Measurements from ENCODE around the gene ADM2.
"Not testable (repeated sequence)": the region's sequence is repeated elsewhere in the genome, so short reads cannot be mapped to it uniquely, and the experiment has no call there.

ADM2 gene

DNA sequence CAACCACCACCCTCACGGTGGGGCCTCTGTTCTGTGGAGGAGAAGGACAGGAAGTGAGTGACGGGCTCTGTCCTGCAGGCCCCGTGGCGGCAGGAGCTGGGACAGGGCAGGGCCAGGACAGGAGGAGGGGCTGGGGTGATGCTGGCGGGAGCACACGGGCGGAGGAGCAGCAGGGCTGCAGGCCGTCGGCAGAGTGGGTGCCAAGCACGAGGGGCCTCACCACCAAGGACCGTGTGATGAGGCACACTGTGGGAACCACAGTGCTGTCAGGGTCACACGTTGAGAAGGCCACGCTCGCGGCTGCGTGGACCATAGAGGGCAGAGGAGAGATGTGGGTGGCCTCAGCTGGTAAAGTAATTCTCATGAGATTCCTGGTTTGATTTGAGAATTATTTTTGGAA, 35.5 kb downstream of the ADM2 start:
- Histone ChIP-seq H3K27ac (ENCODE audit: low read length) (no peak overlapping the region), H3K79me2 (ENCODE audit: low read length) (peaks cover 34% of the 10 kb centered on the region), H3K4me2 (ENCODE audit: low read length) (no peak overlapping the region), H3K27me3 (ENCODE audit: low read depth, low read length) (no peaks in the 10 kb centered on the region), H3K9ac (ENCODE audit: low read length) (no peak overlapping the region), H3K9me3 (ENCODE audit: insufficient read depth, low read length) (no peaks in the 10 kb centered on the region), H2AFZ (ENCODE audit: low read depth, low read length) (no peak overlapping the region), H4K20me1 (ENCODE audit: insufficient read depth, low read length) (no peaks in the 10 kb centered on the region; the same call in 1 of the 2 replicates), H3K4me1 (ENCODE audit: low read length) (no peaks in the 10 kb centered on the region), H3K4me3 (ENCODE audit: low read length) (no peak overlapping the region), H3K36me3 (replicated peaks; ENCODE audit: low read depth, low read length) (no peaks in the 10 kb centered on the region)
- TF ChIP-seq, protein P1, sequence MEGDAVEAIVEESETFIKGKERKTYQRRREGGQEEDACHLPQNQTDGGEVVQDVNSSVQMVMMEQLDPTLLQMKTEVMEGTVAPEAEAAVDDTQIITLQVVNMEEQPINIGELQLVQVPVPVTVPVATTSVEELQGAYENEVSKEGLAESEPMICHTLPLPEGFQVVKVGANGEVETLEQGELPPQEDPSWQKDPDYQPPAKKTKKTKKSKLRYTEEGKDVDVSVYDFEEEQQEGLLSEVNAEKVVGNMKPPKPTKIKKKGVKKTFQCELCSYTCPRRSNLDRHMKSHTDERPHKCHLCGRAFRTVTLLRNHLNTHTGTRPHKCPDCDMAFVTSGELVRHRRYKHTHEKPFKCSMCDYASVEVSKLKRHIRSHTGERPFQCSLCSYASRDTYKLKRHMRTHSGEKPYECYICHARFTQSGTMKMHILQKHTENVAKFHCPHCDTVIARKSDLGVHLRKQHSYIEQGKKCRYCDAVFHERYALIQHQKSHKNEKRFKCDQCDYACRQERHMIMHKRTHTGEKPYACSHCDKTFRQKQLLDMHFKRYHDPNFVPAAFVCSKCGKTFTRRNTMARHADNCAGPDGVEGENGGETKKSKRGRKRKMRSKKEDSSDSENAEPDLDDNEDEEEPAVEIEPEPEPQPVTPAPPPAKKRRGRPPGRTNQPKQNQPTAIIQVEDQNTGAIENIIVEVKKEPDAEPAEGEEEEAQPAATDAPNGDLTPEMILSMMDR (IDR thresholded peaks at IDR 0.05; ENCODE audit: low read depth, low read length): no peak
- TF ChIP-seq EZH2phosphoT487 (IDR thresholded peaks at IDR 0.05; ENCODE audit: low read depth): no peak

DNA sequence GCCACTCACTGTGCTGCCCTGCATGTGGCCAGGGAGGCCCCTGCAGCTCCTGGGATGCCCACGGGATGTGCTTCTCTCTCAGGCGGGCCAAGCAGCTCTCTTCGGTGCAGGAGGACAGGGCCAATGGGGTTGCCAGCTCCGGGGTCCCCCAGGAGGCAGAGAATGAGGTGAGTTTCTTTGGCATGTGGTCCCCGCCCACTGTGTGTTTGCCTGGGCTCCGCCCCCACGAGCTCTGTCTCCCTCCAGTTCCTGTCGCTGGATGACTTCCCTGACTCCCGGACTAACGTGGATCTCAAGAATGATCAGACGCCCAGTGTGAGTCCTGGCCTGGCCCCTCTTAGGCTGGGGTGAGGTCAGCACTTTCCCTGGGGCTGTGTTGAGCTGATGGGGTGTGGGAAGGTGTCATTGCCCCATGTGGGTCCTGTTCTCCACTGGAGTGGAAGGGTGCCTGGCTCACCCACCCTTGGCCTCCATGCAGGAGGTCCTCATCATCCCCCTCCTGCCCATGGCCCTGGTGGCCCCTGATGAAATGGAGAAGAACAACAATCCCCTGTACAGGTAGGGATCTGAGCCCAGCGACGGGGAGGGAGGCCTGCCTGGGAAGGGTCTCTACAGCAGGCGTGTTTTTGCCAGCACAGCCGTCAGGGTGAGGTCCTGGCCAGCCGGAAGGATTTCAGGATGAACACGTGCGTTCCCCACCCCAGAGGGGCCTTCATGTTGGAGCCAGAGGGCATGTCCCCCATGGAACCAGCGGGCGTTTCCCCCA, 36.3 kb downstream of the ADM2 start:
- no peaks in the 10 kb centered on the region for H3K27me3 ChIP-seq (ENCODE audit: low read depth, low read length)
- no peak overlapping the region for H3K27ac ChIP-seq (ENCODE audit: low read length)
- peaks cover 28% of the 10 kb centered on the region for H3K79me2 ChIP-seq (ENCODE audit: low read length)
- H3K4me3 ChIP-seq (ENCODE audit: low read length): no peak overlapping the region
- H3K9ac ChIP-seq (ENCODE audit: low read length): no peak overlapping the region
- H4K20me1 ChIP-seq (ENCODE audit: insufficient read depth, low read length): no peaks in the 10 kb centered on the region; the same call in 1 of the 2 replicates
- no peak overlapping the region for H2AFZ ChIP-seq (ENCODE audit: low read depth, low read length)
- no peak overlapping the region for H3K4me2 ChIP-seq (ENCODE audit: low read length)
- TF ChIP-seq, protein P1 (IDR thresholded peaks at IDR 0.05; ENCODE audit: low read depth, low read length): no peak
- TF ChIP-seq EZH2phosphoT487 (IDR thresholded peaks at IDR 0.05; ENCODE audit: low read depth): no peak
- H3K9me3 ChIP-seq (ENCODE audit: insufficient read depth, low read length): no peaks in the 10 kb centered on the region
- H3K4me1 ChIP-seq (ENCODE audit: low read length): no peaks in the 10 kb centered on the region
- H3K36me3 ChIP-seq (replicated peaks; ENCODE audit: low read depth, low read length): no peaks in the 10 kb centered on the region

DNA sequence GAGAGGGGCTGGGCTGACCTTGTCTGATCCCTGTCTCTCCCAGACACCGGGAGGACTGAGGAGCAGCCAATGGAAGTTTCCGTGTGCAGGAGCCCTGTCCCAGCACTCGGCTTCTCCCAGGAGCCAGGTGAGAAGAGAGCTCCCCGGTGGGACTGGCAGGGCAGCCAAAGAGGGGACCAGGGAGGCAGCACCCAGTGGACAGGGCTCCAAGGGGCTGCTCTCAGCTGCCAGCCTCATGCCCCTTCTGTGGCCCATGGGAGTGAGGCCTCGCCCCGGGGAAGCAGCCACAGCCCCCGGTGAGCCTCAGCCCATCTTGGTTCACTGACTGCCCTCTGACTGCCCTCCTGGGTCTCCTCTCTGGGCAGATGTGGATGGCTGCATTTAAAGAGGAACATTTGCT, 37.3 kb downstream of the ADM2 start:
- TF ChIP-seq, protein P1 (IDR thresholded peaks at IDR 0.05; ENCODE audit: low read depth, low read length): no peak
- Histone ChIP-seq H3K4me3 (ENCODE audit: low read length) (no peak overlapping the region), H3K79me2 (ENCODE audit: low read length) (peaks cover 20% of the 10 kb centered on the region), H3K36me3 (replicated peaks; ENCODE audit: low read depth, low read length) (no peaks in the 10 kb centered on the region), H3K27me3 (ENCODE audit: low read depth, low read length) (no peaks in the 10 kb centered on the region), H2AFZ (ENCODE audit: low read depth, low read length) (no peak overlapping the region), H3K9ac (ENCODE audit: low read length) (no peak overlapping the region), H3K4me1 (ENCODE audit: low read length) (no peaks in the 10 kb centered on the region), H3K4me2 (ENCODE audit: low read length) (no peak overlapping the region), H4K20me1 (ENCODE audit: insufficient read depth, low read length) (no peaks in the 10 kb centered on the region; the same call in 1 of the 2 replicates), H3K9me3 (ENCODE audit: insufficient read depth, low read length) (no peaks in the 10 kb centered on the region), H3K27ac (ENCODE audit: low read length) (no peak overlapping the region)

DNA sequence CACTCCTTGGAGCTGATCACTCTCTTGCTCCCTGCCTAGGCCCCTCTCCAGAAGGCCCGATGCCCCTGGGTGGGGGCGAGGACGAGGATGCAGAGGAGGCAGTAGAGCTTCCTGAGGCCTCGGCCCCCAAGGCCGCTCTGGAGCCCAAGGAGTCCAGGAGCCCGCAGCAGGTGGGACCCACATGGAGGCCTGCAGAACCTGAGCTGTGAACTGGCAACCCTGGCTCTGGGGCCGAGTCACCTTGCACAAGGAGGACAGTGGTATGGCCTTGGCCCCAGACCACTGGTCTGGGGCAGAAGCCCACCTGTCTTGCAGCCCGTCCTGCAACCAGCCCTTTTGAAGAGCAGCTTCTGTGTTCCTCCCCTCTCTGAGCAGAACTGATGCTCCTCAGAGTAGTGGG, 37.8 kb downstream of the ADM2 start:
- H3K9ac ChIP-seq (ENCODE audit: low read length): no peak overlapping the region

DNA sequence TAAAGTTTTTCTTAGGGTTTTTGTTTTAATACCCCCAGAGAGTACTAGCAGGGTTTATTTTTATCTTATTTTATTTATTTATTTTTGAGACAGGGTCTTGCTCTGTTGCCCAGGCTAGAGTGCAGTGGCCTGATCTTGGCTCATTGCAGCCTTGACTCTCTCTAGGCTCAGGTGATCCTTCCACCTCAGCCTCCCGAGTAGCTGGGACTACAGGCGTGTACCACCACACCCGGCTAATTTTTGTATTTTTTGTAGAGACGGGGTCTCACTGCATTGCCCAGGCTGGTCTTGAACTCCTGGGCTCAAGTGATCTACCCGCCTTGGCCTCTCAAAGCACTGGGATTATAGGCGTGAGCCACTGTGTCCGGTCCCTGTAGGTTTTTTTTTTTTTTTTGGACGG, 38.8 kb downstream of the ADM2 start:
- H2AFZ ChIP-seq (ENCODE audit: low read depth, low read length); H3K4me2 ChIP-seq (ENCODE audit: low read length); H3K36me3 ChIP-seq (replicated peaks; ENCODE audit: low read depth, low read length); H3K4me1 ChIP-seq (ENCODE audit: low read length); H3K4me3 ChIP-seq (ENCODE audit: low read length); H3K27ac ChIP-seq (ENCODE audit: low read length); H4K20me1 ChIP-seq (ENCODE audit: insufficient read depth, low read length); H3K9me3 ChIP-seq (ENCODE audit: insufficient read depth, low read length); H3K27me3 ChIP-seq (ENCODE audit: low read depth, low read length); H3K9ac ChIP-seq (ENCODE audit: low read length): not testable (repeated sequence)
- H3K79me2 ChIP-seq (ENCODE audit: low read length): peaks cover 23% of the 10 kb centered on the region

More for the DNA sequence above, 37.8 kb downstream of the ADM2 start:
- Histone ChIP-seq H3K36me3 (replicated peaks; ENCODE audit: low read depth, low read length) (no peaks in the 10 kb centered on the region), H3K9me3 (ENCODE audit: insufficient read depth, low read length) (no peaks in the 10 kb centered on the region), H3K27me3 (ENCODE audit: low read depth, low read length) (no peaks in the 10 kb centered on the region), H3K4me3 (ENCODE audit: low read length) (no peak overlapping the region), H4K20me1 (ENCODE audit: insufficient read depth, low read length) (no peaks in the 10 kb centered on the region; the same call in 1 of the 2 replicates), H2AFZ (ENCODE audit: low read depth, low read length) (no peak overlapping the region), H3K27ac (ENCODE audit: low read length) (no peak overlapping the region), H3K79me2 (ENCODE audit: low read length) (peaks cover 21% of the 10 kb centered on the region), H3K4me2 (ENCODE audit: low read length) (no peak overlapping the region), H3K4me1 (ENCODE audit: low read length) (peaks cover 2% of the 10 kb centered on the region)
- TF ChIP-seq EZH2phosphoT487 (IDR thresholded peaks at IDR 0.05; ENCODE audit: low read depth): no peak
- TF ChIP-seq, protein P1 (IDR thresholded peaks at IDR 0.05; ENCODE audit: low read depth, low read length): no peak

Measured in OCI-LY3 (cell line).